GM18951 (cell line): ENCODE results near the gene DIP2B.
"Not testable (repeated sequence)": the region's sequence is repeated elsewhere in the genome, so short reads cannot be mapped to it uniquely, and the experiment has no call there.

Experiments used
- POLR2A ChIP-seq: IDR thresholded peaks from 4 replicates; pipeline ENCODE4 v1.6.1; 2011; ENCODE audit warnings: mild to moderate bottlenecking; ENCODE audit not compliant: insufficient read length, insufficient read depth; ENCODE audit errors: extremely low read depth
- in situ Hi-C: fragments of 300-500 bp; cut with MboI; formaldehyde crosslinking; loops from one replicate; pipeline ENCODE4 v1.12.0; 2022; ENCODE audit warnings: low sequenced_read_pairs, mixed read lengths, inconsistent platforms; ENCODE audit not compliant: unreplicated experiment

DIP2B gene

GRCh38 chr12:50751948-50752721 is 247.3 kb downstream of the DIP2B start:
- no peak for TF ChIP-seq POLR2A
- in situ Hi-C loops, result no loop called here

- no peak for TF ChIP-seq POLR2A
- in situ Hi-C loops, result no loop called here
These were observed 248.5 kb downstream of the DIP2B start for GRCh38 chr12:50753232-50753769.

- in situ Hi-C loops, result no loop called here
- peak; percentile 96 for TF ChIP-seq POLR2A
These were observed 259.0 kb downstream of the DIP2B start, which contains the start of gene ATF1 for GRCh38 chr12:50763639-50764285. Gene ATF1 (plus strand): TSS chr12:50764101. CDS start chr12:50780146, 16,045 bp downstream.

- in situ Hi-C loops, result no loop called here
- peak; percentile 68 for TF ChIP-seq POLR2A
These were observed 259.7 kb downstream of the DIP2B start for GRCh38 chr12:50764286-50765094.

- no peak for TF ChIP-seq POLR2A
These were observed 260.5 kb downstream of the DIP2B start for GRCh38 chr12:50765095-50765911.

GRCh38 chr12:50768391-50768790 is 263.6 kb downstream of the DIP2B start:
- TF ChIP-seq POLR2A, result no peak
- in situ Hi-C loops, result no loop called here

More at GRCh38 chr12:50765095-50765911, 260.5 kb downstream of the DIP2B start:
- in situ Hi-C loops, result no loop called here

GRCh38 chr12:50768813-50769212 is 264.0 kb downstream of the DIP2B start:
- in situ Hi-C loops, result not testable (repeated sequence)

GRCh38 chr12:50771409-50771808 is 266.6 kb downstream of the DIP2B start:
- in situ Hi-C loops, result no loop called here
- no peak for TF ChIP-seq POLR2A

GRCh38 chr12:50772470-50772869 is 267.7 kb downstream of the DIP2B start:
- no peak for TF ChIP-seq POLR2A
- in situ Hi-C loops, result no loop called here

- no peak for TF ChIP-seq POLR2A
- in situ Hi-C loops, result no loop called here
These were observed 268.1 kb downstream of the DIP2B start for GRCh38 chr12:50772877-50773276.

GRCh38 chr12:50775251-50775650 is 270.5 kb downstream of the DIP2B start:
- no peak for TF ChIP-seq POLR2A
- in situ Hi-C loops, result no loop called here
